Measurements from ENCODE around the gene VPS26C. TPM values are rescaled to one million over a fixed set of nuclear protein-coding genes. Genes with fewer than 3 reads are reported as not detected.
A peak's percentile ranks its signal among the peaks of the same experiment; 100 is the strongest.

Gene VPS26C
- total and polyA plus RNA-seq, 9 of the 15 experiments (the other 6 are each of a cell fraction or from before 2014, with no cell fraction given), result 32.8 to 48.7 (median 42.1) TPM

- FAIRE-seq, result no peak
- H3K79me2 ChIP-seq (ENCODE audit: control insufficient read depth, insufficient read depth, low read length), result peaks cover 17% of the 10 kb centered on the region
- H4K20me1 ChIP-seq (replicated peaks; ENCODE audit: control insufficient read depth, insufficient read depth, low read length), result no peaks in the 10 kb centered on the region
- H3K9me3 ChIP-seq (replicated peaks; ENCODE audit: control insufficient read depth, insufficient read depth, low read depth, low read length), result 0 out of 2 replicates have a peak, but pooled peaks cover 3% of the 10 kb centered on the region
- no peaks in the 10 kb centered on the region for H3K9me1 ChIP-seq (ENCODE audit: control insufficient read depth, insufficient read depth, low read length)
- in situ Hi-C loops (cut with MboI) (no loop called here), intact Hi-C loops (cut with micrococcal nuclease) (loop anchor here (10.0 kb wide), 1 partner anchor 337 kb away; no protein-coding TSS in a partner anchor)
- no peak for DNase-seq (ENCODE audit: extremely low read depth in 1 of 4, low spot score in 3 of 4)
- H3K4me1 ChIP-seq (replicated peaks in 1 of 2; ENCODE audit: control insufficient read depth in 2 of 2, insufficient read depth in 2 of 2, low read length in 2 of 2), result peaks cover 0 to 11% of the 10 kb centered on the region in 2 experiments; a peak in 1 of 5 replicates
- H3K36me3 ChIP-seq (ENCODE audit: control insufficient read depth, insufficient read depth, low read length), result peaks cover 93% of the 10 kb centered on the region
- no peak overlapping the region for H3K27ac ChIP-seq (ENCODE audit: extremely low read depth, low read depth, low read length)
- no peak overlapping the region for H2AFZ ChIP-seq (ENCODE audit: low read depth, low read length)
- CTCF ChIA-PET (ENCODE audit: low intra/inter-chr PET ratio), result no interaction called here
- ATAC-seq, result no peak
- no TSS peak for BruUV-seq (replicated peaks)
- H3K4me3 ChIP-seq, result no peak overlapping the region
- WGBS (ENCODE audit: insufficient coverage, low coverage, missing lambda C conversion rate), result 96% methylated on average over 31 of the region's 38 CpGs
- POLR2A ChIA-PET, result no interaction called here
- no peaks in the 10 kb centered on the region for H3K27me3 ChIP-seq (ENCODE audit: control insufficient read depth in 2 of 2, insufficient read depth in 2 of 2, low read length in 2 of 2)
- no peak overlapping the region for H3K9ac ChIP-seq (ENCODE audit: insufficient read depth in 1 of 2, low read depth in 2 of 2, low read length in 2 of 2)
- TF ChIP-seq ZNF253 (CRISPR knock-in tag; conservative IDR thresholded peaks at IDR 0.05) (no peak), POLR2G (IDR thresholded peaks at IDR 0.05; ENCODE audit: low read depth, low read length) (peak; percentile 54)
- H3K4me2 ChIP-seq (ENCODE audit: insufficient read depth, low read length), result no peak overlapping the region
These were observed 39.8 kb downstream of the VPS26C start for GRCh38 chr21:37227071-37228002.

All from K562 (cell line).